Measurements from ENCODE around the gene SLC7A8. TPM values are rescaled to one million over a fixed set of nuclear protein-coding genes. Genes with fewer than 3 reads are reported as not detected.
A peak's percentile ranks its signal among the peaks of the same experiment; 100 is the strongest.

The SLC7A8 gene
- total and polyA plus RNA-seq, 8 donors = 1.2 to 102 (median 32.0) TPM

DNA sequence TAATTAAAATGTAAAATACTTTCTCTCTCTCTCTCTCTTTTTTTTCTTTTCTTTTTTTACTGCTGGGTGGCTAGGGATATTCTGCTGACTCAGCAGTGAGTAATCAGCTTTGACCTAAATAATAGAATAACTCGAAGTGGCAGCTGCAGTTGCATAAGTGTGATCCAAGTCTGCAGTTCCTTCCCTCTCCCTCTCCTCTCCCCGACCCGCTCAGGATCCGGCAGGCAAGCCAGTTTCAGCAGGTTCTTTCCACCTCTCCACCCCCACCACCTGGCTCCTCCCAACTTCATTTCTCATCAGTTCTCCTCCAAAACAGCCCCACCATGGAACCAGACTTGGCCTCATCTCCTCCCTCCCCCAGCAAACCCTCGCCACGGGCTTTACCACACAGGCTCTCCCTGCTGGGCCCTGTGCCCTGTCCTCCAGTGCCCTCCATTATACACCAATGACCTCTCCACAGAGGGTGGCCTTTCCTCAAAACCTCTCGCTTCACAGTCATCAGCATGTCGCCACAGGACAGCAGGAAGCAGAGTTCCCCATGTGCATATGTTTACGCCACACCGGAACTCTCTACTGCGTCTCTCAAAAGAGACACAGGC lies 22.4 kb downstream of the SLC7A8 start:
- intact Hi-C loops (cut with DNase I; ENCODE audit: low total_unique reads) = no loop called here
- 33 to 45% (median 40%) methylated on average over 11 of the region's 11 CpGs for WGBS, 5 donors
- H3K27me3 ChIP-seq = no peaks in the 10 kb centered on the region
- H3K4me3 ChIP-seq = no peak overlapping the region
- H3K9me3 ChIP-seq = no peaks in the 10 kb centered on the region
- H3K27ac ChIP-seq = peak overlapping the region; percentile 67 to 83 (median 75)
- peak; percentile 59 to 91 for DNase-seq
- H3K4me1 ChIP-seq = peaks cover 19 to 63% (median 28%) of the 10 kb centered on the region in 4 donors
- peaks cover 0 to 49% (median 17%) of the 10 kb centered on the region in 4 donors for H3K36me3 ChIP-seq
- TF ChIP-seq EP300 (IDR thresholded peaks at IDR 0.05) = no peak
- TF ChIP-seq CTCF (IDR thresholded peaks at IDR 0.05) = no peak
- TF ChIP-seq POLR2AphosphoS5 (IDR thresholded peaks at IDR 0.05) = peak in 1 of 3 donors; percentile 36
- TF ChIP-seq POLR2A (IDR thresholded peaks at IDR 0.05) = no peak

DNA sequence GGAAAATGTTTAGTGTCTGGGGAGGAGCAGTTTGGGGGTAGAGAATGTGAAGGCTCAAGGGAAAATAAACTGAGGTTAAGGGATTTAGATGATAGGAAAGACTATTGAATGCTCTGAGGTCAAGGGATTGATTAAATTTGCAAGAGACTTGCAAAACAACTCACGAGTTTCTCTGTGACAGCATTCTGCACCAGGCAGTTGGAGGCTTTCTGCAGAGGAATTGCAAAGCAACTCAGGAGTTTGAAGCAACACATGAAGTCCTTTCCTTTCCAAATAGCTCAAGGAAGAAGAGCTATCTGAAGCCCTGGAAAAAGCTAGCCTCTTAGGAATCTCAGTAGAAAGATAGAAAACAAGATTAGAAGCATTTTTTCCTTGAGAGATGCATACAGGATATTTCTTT lies 23.9 kb downstream of the SLC7A8 start:
- Histone ChIP-seq H3K27me3 (no peaks in the 10 kb centered on the region), H3K4me3 (no peak overlapping the region), H3K9me3 (no peaks in the 10 kb centered on the region), H3K27ac (no peak overlapping the region), H3K36me3 (peaks cover 0 to 35% (median 5%) of the 10 kb centered on the region in 4 donors), H3K4me1 (peaks cover 27 to 70% (median 35%) of the 10 kb centered on the region in 4 donors)
- no peak for DNase-seq
- 52 to 74% (median 56%) methylated on average over 1 of the region's 1 CpG for WGBS, 5 donors
- intact Hi-C loops (cut with DNase I; ENCODE audit: low total_unique reads) = no loop called here
- TF ChIP-seq CTCF (IDR thresholded peaks at IDR 0.05) (no peak), POLR2AphosphoS5 (IDR thresholded peaks at IDR 0.05) (no peak), POLR2A (IDR thresholded peaks at IDR 0.05) (no peak), EP300 (IDR thresholded peaks at IDR 0.05) (no peak)

DNA sequence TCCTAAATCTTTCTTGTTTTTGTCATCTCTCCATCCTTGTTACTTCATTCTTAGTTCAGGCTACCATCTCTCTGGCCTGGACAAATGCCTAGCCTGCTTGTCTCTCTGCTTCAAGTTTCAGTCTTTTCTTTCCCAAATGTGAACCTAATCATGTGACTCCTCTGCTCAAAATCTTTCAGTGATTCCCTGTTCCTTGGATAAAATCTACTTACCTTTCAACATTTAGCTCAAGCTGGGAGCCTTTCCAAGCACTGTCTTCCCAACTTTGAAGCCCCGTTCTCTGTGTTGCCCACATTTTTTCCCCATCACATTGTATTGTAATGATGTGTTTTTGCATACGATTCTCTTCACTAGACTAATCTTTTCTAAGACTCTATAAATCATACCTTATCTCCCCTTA lies 24.7 kb downstream of the SLC7A8 start:
- peaks cover 0 to 30% (median 3%) of the 10 kb centered on the region in 4 donors for H3K36me3 ChIP-seq
- H3K9me3 ChIP-seq = no peaks in the 10 kb centered on the region
- intact Hi-C loops (cut with DNase I; ENCODE audit: low total_unique reads) = no loop called here
- H3K27ac ChIP-seq = no peak overlapping the region
- DNase-seq = no peak
- no peaks in the 10 kb centered on the region for H3K27me3 ChIP-seq
- 81 to 89% (median 85%) methylated on average over 2 of the region's 2 CpGs for WGBS, 5 donors
- TF ChIP-seq CTCF (IDR thresholded peaks at IDR 0.05) (no peak), EP300 (IDR thresholded peaks at IDR 0.05) (no peak), POLR2A (IDR thresholded peaks at IDR 0.05) (no peak), POLR2AphosphoS5 (IDR thresholded peaks at IDR 0.05) (no peak)
- H3K4me1 ChIP-seq = peaks cover 28 to 72% (median 35%) of the 10 kb centered on the region in 4 donors
- H3K4me3 ChIP-seq = no peak overlapping the region

- Histone ChIP-seq H3K4me1 (peaks cover 29 to 70% (median 42%) of the 10 kb centered on the region in 4 donors), H3K4me3 (no peak overlapping the region)
- 13 to 18% (median 15%) methylated on average over 10 of the region's 10 CpGs for WGBS, 5 donors
Observed at GRCh38 chr14:23154964-23155587, 28.4 kb downstream of the SLC7A8 start.

More at GRCh38 chr14:23154964-23155587, 28.4 kb downstream of the SLC7A8 start:
- intact Hi-C loops (cut with DNase I; ENCODE audit: low total_unique reads) = no loop called here
- peak; percentile 89 to 92 for DNase-seq
- Histone ChIP-seq H3K36me3 (peaks cover 0 to 25% (median 9%) of the 10 kb centered on the region in 4 donors), H3K27me3 (no peaks in the 10 kb centered on the region), H3K27ac (peak overlapping the region; percentile 88 to 94 (median 93)), H3K9me3 (no peaks in the 10 kb centered on the region)
- no peak for TF ChIP-seq EP300 (IDR thresholded peaks at IDR 0.05)
- peak; percentile 84 to 91 (median 90) for TF ChIP-seq POLR2AphosphoS5 (IDR thresholded peaks at IDR 0.05)
- no peak for TF ChIP-seq CTCF (IDR thresholded peaks at IDR 0.05)
- peak in 1 of 4 donors; percentile 62 for TF ChIP-seq POLR2A (IDR thresholded peaks at IDR 0.05)
